HepG2 (cell line): ENCODE results near the gene PGGT1B. TPM values are rescaled to one million over a fixed set of nuclear protein-coding genes. Genes with fewer than 3 reads are reported as not detected.

Experiments used
- CHD2 ChIP-seq: IDR thresholded peaks from 2 replicates; pipeline ENCODE4 v1.6.1; 2011; ENCODE audit warnings: low read depth, low read length, improper control_type of control experiment
- DR1 ChIP-seq: sonication (generic); formaldehyde crosslinking; IDR thresholded peaks from 2 replicates; pipeline ENCODE4 v1.8.0; 2021; ENCODE audit warnings: mild to moderate bottlenecking, missing genetic modification reagents, inconsistent platforms
- HNRNPUL1 ChIP-seq: fragments of 200-400 bp; formaldehyde crosslinking; IDR thresholded peaks from 2 replicates; pipeline ENCODE4 v1.6.1; 2017; ENCODE audit warnings: low read depth, mild to moderate bottlenecking, low read length, moderate library complexity
- NFKBIZ ChIP-seq: IDR thresholded peaks from 2 replicates; pipeline ENCODE4 v1.6.1; 2018; ENCODE audit warnings: missing genetic modification reagents, missing compliant biosample characterization
- NONO ChIP-seq, 2 experiments: fragments of 450-650 bp in 1 of 2; sonication (generic) in 1 of 2; formaldehyde crosslinking in 1 of 2; IDR thresholded peaks in 1 of 2; conservative IDR thresholded peaks in 1 of 2; 2 replicates each; pipeline versions ENCODE4 v1.6.1 to v1.8.0; 2017 to 2022; ENCODE audit warnings: mild to moderate bottlenecking in 1 of 2, missing genetic modification reagents in 1 of 2, moderate library complexity in 1 of 2
- POGK ChIP-seq: sonication (generic); formaldehyde crosslinking; conservative IDR thresholded peaks from 2 replicates; pipeline ENCODE4 v1.8.0; 2022; ENCODE audit warnings: mild to moderate bottlenecking, moderate library complexity, missing genetic modification reagents
- POLR2A ChIP-seq, 2 experiments: IDR thresholded peaks; 2 replicates each; pipeline ENCODE4 v1.6.1; 2011; ENCODE audit warnings: low read depth in 2 of 2, low read length in 2 of 2, mild to moderate bottlenecking in 1 of 2, moderate library complexity in 1 of 2; ENCODE audit not compliant: insufficient read depth in 1 of 2
- SCMH1 ChIP-seq: sonication (generic); formaldehyde crosslinking; IDR thresholded peaks from 2 replicates; pipeline ENCODE4 v1.9.0; 2021; ENCODE audit warnings: missing genetic modification reagents, mild to moderate bottlenecking, borderline replicate concordance
- SSRP1 ChIP-seq: IDR thresholded peaks from 2 replicates; pipeline ENCODE4 v1.6.1; 2016; ENCODE audit warnings: control low read depth
- SUZ12 ChIP-seq: fragments of 150-350 bp; IDR thresholded peaks from 2 replicates; pipeline ENCODE4 v1.6.1; 2014; ENCODE audit warnings: low read depth, low read length
- ZNF124 ChIP-seq: sonication (generic); formaldehyde crosslinking; IDR thresholded peaks from 2 replicates; pipeline ENCODE4 v1.4.0; 2020; ENCODE audit warnings: missing genetic modification reagents
- ZNF136 ChIP-seq: sonication (generic); formaldehyde crosslinking; IDR thresholded peaks from 2 replicates; pipeline ENCODE4 v1.8.1; 2022; ENCODE audit warnings: low read depth, mild to moderate bottlenecking, moderate library complexity, missing genetic modification reagents
- ZNF138 ChIP-seq: sonication (generic); formaldehyde crosslinking; IDR thresholded peaks from 2 replicates; pipeline ENCODE4 v1.5.0; 2020; ENCODE audit warnings: mild to moderate bottlenecking, low read depth, missing genetic modification reagents
- ZNF180 ChIP-seq: sonication (generic); formaldehyde crosslinking; IDR thresholded peaks from 2 replicates; pipeline ENCODE4 v1.4.0; 2020; ENCODE audit warnings: low read depth, missing genetic modification reagents, borderline replicate concordance
- ZNF253 ChIP-seq: sonication (generic); formaldehyde crosslinking; IDR thresholded peaks from 2 replicates; pipeline ENCODE4 v1.8.0; 2022; ENCODE audit warnings: mild to moderate bottlenecking, missing genetic modification reagents, borderline replicate concordance
- ZNF280B ChIP-seq: sonication (generic); formaldehyde crosslinking; IDR thresholded peaks from 2 replicates; pipeline ENCODE4 v1.5.0; 2020; ENCODE audit warnings: missing genetic modification reagents, mild to moderate bottlenecking, borderline replicate concordance
- ZNF3 ChIP-seq: IDR thresholded peaks from 2 replicates; pipeline ENCODE4 v1.7.0; 2017; ENCODE audit warnings: inconsistent platforms
- ZNF337 ChIP-seq: sonication (generic); formaldehyde crosslinking; IDR thresholded peaks from 2 replicates; pipeline ENCODE4 v1.5.1; 2020; ENCODE audit warnings: missing genetic modification reagents, low read depth, mild to moderate bottlenecking, borderline replicate concordance
- ZNF354B ChIP-seq: sonication (generic); formaldehyde crosslinking; IDR thresholded peaks from 2 replicates; pipeline ENCODE4 v1.8.0; 2022; ENCODE audit warnings: mild to moderate bottlenecking, missing genetic modification reagents
- ZNF567 ChIP-seq: sonication (generic); formaldehyde crosslinking; IDR thresholded peaks from 2 replicates; pipeline ENCODE4 v1.8.1; 2023; ENCODE audit warnings: mild to moderate bottlenecking, missing genetic modification reagents, borderline replicate concordance
- ZNF773 ChIP-seq: sonication (generic); formaldehyde crosslinking; IDR thresholded peaks from 2 replicates; pipeline ENCODE4 v1.4.0; 2020; ENCODE audit warnings: missing genetic modification reagents, borderline replicate concordance
- ZNF776 ChIP-seq: sonication (generic); formaldehyde crosslinking; IDR thresholded peaks from 2 replicates; pipeline ENCODE4 v1.4.0; 2020; ENCODE audit warnings: mild to moderate bottlenecking, missing genetic modification reagents
- ZNF790 ChIP-seq: sonication (generic); formaldehyde crosslinking; IDR thresholded peaks from 2 replicates; pipeline ENCODE4 v1.8.0; 2022; ENCODE audit warnings: missing genetic modification reagents, mild to moderate bottlenecking, borderline replicate concordance
- ZSCAN29 ChIP-seq: sonication (generic); formaldehyde crosslinking; conservative IDR thresholded peaks from 2 replicates; pipeline ENCODE4 v1.4.0; 2020; ENCODE audit warnings: mild to moderate bottlenecking, missing genetic modification reagents
- ZSCAN9 ChIP-seq: IDR thresholded peaks from 2 replicates; pipeline ENCODE4 v1.6.1; 2016; ENCODE audit warnings: borderline replicate concordance
- ZUFSP ChIP-seq: sonication (generic); formaldehyde crosslinking; IDR thresholded peaks from 2 replicates; pipeline ENCODE4 v1.9.0; 2021; ENCODE audit warnings: missing genetic modification reagents, mild to moderate bottlenecking, borderline replicate concordance
- polyA plus RNA-seq, 8 experiments: library from polyadenylated mRNA; depleted of rRNA in 3 of 8; stranded (reverse) in 7 of 8; unstranded in 1 of 8; fragments of >200 nt; fragmentation: Illumina TruSeq in 4 of 8; extraction: Trizol in 4 of 8; gene quantifications; 2 replicates each; pipeline versions ENCODE4 v1.2.1 to v1.2.3, GENCODE V29; 2011 to 2016; ENCODE audit warnings: low read depth in 4 of 8, missing spikeins in 1 of 8, mixed read lengths in 1 of 8; ENCODE audit not compliant: insufficient read depth in 1 of 8
- total RNA-seq, 5 experiments: library from RNA; depleted of rRNA; stranded (reverse); fragments of >200 nt; fragmentation: Illumina TruSeq; extraction: Trizol; gene quantifications; 2 replicates each; pipeline ENCODE4 v1.2.3, GENCODE V29; 2016; ENCODE audit warnings: low read depth in 1 of 5

PGGT1B gene
- total and polyA plus RNA-seq, 2 of the 13 experiments (the other 11 are each of a cell fraction or from before 2014, with no cell fraction given), result 2.4 to 42.7 TPM

DNA sequence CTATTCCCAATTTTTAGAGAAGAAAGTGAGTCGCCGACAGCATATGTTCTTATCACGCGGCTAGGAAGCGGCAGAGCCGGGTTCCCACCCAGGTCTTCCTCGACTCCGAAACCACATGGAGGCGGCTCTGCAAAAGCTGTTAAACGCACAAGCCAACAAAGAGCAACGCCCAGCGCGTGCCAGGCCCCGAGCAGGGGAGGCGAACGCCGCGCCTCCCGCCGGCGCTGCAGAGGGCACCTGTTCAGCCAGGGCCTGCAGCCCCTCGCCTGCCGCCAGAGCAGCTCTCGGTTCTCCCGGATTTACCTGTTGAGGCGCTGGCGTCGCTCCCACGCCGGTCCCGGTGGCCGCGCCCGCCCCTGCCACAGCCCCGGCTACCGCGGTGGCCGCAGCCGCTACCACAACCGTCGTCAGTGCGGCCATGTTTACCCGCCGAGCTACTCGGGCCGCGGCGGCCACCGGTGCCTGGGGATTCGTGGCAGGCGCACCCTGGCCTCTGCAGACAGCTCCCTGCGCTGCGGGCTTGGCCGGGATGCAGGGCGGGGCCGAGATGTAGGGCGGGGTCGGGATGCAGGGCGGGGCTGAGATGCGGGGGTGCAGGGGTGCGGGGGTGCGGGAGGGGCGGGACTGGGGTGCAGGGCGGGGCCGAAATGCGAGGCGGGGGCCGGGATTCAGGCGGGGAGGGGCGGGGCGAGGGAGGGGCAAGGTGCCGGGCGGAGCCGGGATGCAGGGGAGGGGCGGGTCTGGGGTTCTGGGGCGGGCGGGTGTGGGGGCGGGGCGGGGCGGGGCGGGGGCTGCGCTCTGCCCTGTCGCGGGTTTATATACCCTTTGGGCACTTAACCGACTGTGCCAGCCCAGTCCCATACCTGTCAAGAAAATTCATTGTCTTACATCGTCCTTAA is 33.7 kb upstream of the PGGT1B start, which contains the start of gene CCDC112 (continued):
- no peak for TF ChIP-seq DR1
- TF ChIP-seq ZNF136 (CRISPR knock-in tag), result no peak
- TF ChIP-seq ZNF253 (CRISPR knock-in tag), result no peak
- TF ChIP-seq ZNF567, result no peak
- peak; percentile 56; a peak in 3 of 4 replicates for TF ChIP-seq POLR2A (IDR thresholded peaks at IDR 0.05; ENCODE audit: insufficient read depth in 1 of 2, low read depth in 2 of 2, low read length in 2 of 2)
- no peak for TF ChIP-seq CHD2
- TF ChIP-seq ZNF354B (CRISPR knock-in tag), result no peak
- no peak for TF ChIP-seq ZNF280B (CRISPR knock-in tag)
- TF ChIP-seq ZNF773, result no peak
- TF ChIP-seq POGK (CRISPR knock-in tag), result peak; percentile 62; the same call in 1 of the 2 replicates
- TF ChIP-seq ZNF124 (CRISPR knock-in tag), result 0 out of 2 replicates have a peak, but pooled peaks have one; percentile 30
- no peak for TF ChIP-seq NFKBIZ (CRISPR knock-in tag)
- TF ChIP-seq ZSCAN9 (CRISPR knock-in tag), result no peak
- peak; percentile 71; the same call in 1 of the 2 replicates for TF ChIP-seq ZNF776 (CRISPR knock-in tag)
- no peak for TF ChIP-seq ZUFSP (CRISPR knock-in tag)
- no peak for TF ChIP-seq SSRP1 (CRISPR knock-in tag)
- TF ChIP-seq ZNF3, result no peak
- TF ChIP-seq ZSCAN29 (CRISPR knock-in tag), result no peak
- TF ChIP-seq HNRNPUL1, result no peak
- TF ChIP-seq NONO (IDR thresholded peaks at IDR 0.05), result no peak
- TF ChIP-seq NONO (CRISPR knock-in tag; conservative IDR thresholded peaks at IDR 0.05), result peak; percentile 34; the same call in 1 of the 2 replicates
- no peak for TF ChIP-seq ZNF138 (CRISPR knock-in tag)
- TF ChIP-seq ZNF180, result no peak
- no peak for TF ChIP-seq SUZ12
- TF ChIP-seq SCMH1 (CRISPR knock-in tag), result no peak
- TF ChIP-seq ZNF790 (CRISPR knock-in tag), result no peak
- no peak for TF ChIP-seq ZNF337 (CRISPR knock-in tag)
